Endothelial cell of umbilical vein (primary cell): ENCODE measurements around the gene KCNK10. TPM values are rescaled to one million over a fixed set of nuclear protein-coding genes. Genes with fewer than 3 reads are reported as not detected.

Experiments used
- BruUV-seq: library from RNA; stranded (reverse); fragments of 400-500 nt; replicated peaks from 2 replicates; lab custom pipeline; 2021; lab: Mats Ljungman, UMichigan
- CTCF ChIA-PET: fragments of 300-600, 350-600 bp; sonication (Branson Sonifier 250); formaldehyde crosslinking; loops from one replicate; lab custom pipeline; 2021; ENCODE audit warnings: antibody characterized with exemption, inconsistent platforms; lab: Charles Lee
- POLR2A ChIA-PET: fragments of 300-600, 350-600 bp; sonication (Branson Sonifier 250); formaldehyde crosslinking; loops from one replicate; lab custom pipeline; 2021; ENCODE audit warnings: antibody characterized with exemption, inconsistent platforms; lab: Charles Lee
- DNase-seq: peaks from one replicate; pipeline ENCODE4 v3.0.0-alpha.2; 2011; ENCODE audit warnings: low read depth, low spot score
- FAIRE-seq: peaks from 2 replicates; lab custom pipeline; 2011; peaks lifted over from hg19 to GRCh38; lab: Jason Lieb, UNC
- H2AFZ ChIP-seq: 2 replicates; pipeline ENCODE4 v1.6.0; 2012; ENCODE audit warnings: low read depth, low read length, control low read depth, inconsistent platforms
- H3K27ac ChIP-seq: 2 replicates; pipeline ENCODE4 v1.5.1; 2011; ENCODE audit warnings: low read depth, mild to moderate bottlenecking, control low read depth, low read length, moderate library complexity; ENCODE audit not compliant: insufficient read depth
- H3K27me3 ChIP-seq, 2 experiments: 2 replicates each; pipeline versions ENCODE4 v1.6.0 to v1.6.1; 2011; ENCODE audit warnings: low read length in 2 of 2, mixed read lengths in 1 of 2; ENCODE audit not compliant: control insufficient read depth in 2 of 2, insufficient read depth in 2 of 2
- H3K36me3 ChIP-seq, 2 experiments: 2 replicates in 1 of 2; 3 replicates in 1 of 2; pipeline ENCODE4 v1.5.1; 2011; ENCODE audit warnings: low read length in 2 of 2, mild to moderate bottlenecking in 1 of 2, moderate library complexity in 1 of 2; ENCODE audit not compliant: control insufficient read depth in 2 of 2, insufficient read depth in 2 of 2; ENCODE audit errors: extremely low read depth in 1 of 2
- H3K4me1 ChIP-seq: 3 replicates; pipeline ENCODE4 v1.5.1; 2011; ENCODE audit warnings: mild to moderate bottlenecking, low read length; ENCODE audit not compliant: control insufficient read depth, insufficient read depth; ENCODE audit errors: extremely low read depth
- H3K4me2 ChIP-seq: 2 replicates; pipeline ENCODE4 v1.6.1; 2011; ENCODE audit warnings: low read length, control low read depth, mixed read lengths; ENCODE audit not compliant: insufficient read depth
- H3K4me3 ChIP-seq, 3 experiments: fragments of 200-600 bp in 1 of 3; sonication (generic), shearing (Covaris generic) in 1 of 3; replicated peaks in 1 of 3; 2 replicates each; pipeline ENCODE4 v1.5.1; 2011 to 2016; ENCODE audit warnings: control low read depth in 3 of 3, low read length in 3 of 3, mild to moderate bottlenecking in 2 of 3, inconsistent platforms in 1 of 3, low read depth in 1 of 3, moderate library complexity in 1 of 3; ENCODE audit not compliant: insufficient read depth in 1 of 3
- H3K79me2 ChIP-seq: 2 replicates; pipeline ENCODE4 v1.6.0; 2012; ENCODE audit warnings: low read length, inconsistent platforms; ENCODE audit not compliant: control insufficient read depth, insufficient read depth
- H3K9ac ChIP-seq: replicated peaks from 2 replicates; pipeline ENCODE3; 2011; ENCODE audit warnings: low read length, control low read depth; ENCODE audit not compliant: insufficient read depth; ENCODE audit errors: extremely low read depth
- H3K9me1 ChIP-seq: replicated peaks from 3 replicates; pipeline ENCODE4 v1.6.0; 2011; ENCODE audit warnings: mild to moderate bottlenecking, low read length; ENCODE audit not compliant: control insufficient read depth, insufficient read depth; ENCODE audit errors: extremely low read depth
- H3K9me3 ChIP-seq: replicated peaks from 2 replicates; pipeline ENCODE4 v1.5.1; 2012; ENCODE audit warnings: low read length, inconsistent platforms; ENCODE audit not compliant: control insufficient read depth, insufficient read depth
- H4K20me1 ChIP-seq: replicated peaks from 2 replicates; pipeline ENCODE3; 2011; ENCODE audit warnings: mild to moderate bottlenecking, low read length; ENCODE audit not compliant: control insufficient read depth, insufficient read depth; ENCODE audit errors: extremely low read depth
- CTCF ChIP-seq, 2 donors: IDR thresholded peaks; 1 replicate in 1 of 2; 2 replicates in 1 of 2; pipeline ENCODE4 v1.5.1; 2011; ENCODE audit warnings: low read length in 2 of 2, mild to moderate bottlenecking in 2 of 2, moderate library complexity in 2 of 2, control low read depth in 1 of 2, inconsistent platforms in 1 of 2, low read depth in 1 of 2; ENCODE audit not compliant: insufficient read depth in 1 of 2; ENCODE audit errors: extremely low read depth in 1 of 2
- EZH2 ChIP-seq: IDR thresholded peaks from 2 replicates; pipeline ENCODE4 v1.6.1; 2012; ENCODE audit warnings: borderline replicate concordance, low read depth, mild to moderate bottlenecking, moderate library complexity, low read length, inconsistent platforms; ENCODE audit not compliant: severe bottlenecking
- FOS ChIP-seq: IDR thresholded peaks from 2 replicates; pipeline ENCODE4 v1.6.1; 2011; ENCODE audit warnings: mild to moderate bottlenecking, low read length, moderate library complexity, borderline replicate concordance; ENCODE audit not compliant: insufficient read depth
- GATA2 ChIP-seq: IDR thresholded peaks from 2 replicates; pipeline ENCODE4 v1.7.0; 2011; ENCODE audit warnings: low read depth, mild to moderate bottlenecking, moderate library complexity, mixed read lengths, low read length; ENCODE audit not compliant: insufficient read length, insufficient read depth
- JUN ChIP-seq: IDR thresholded peaks from 2 replicates; pipeline ENCODE4 v1.6.1; 2011; ENCODE audit warnings: borderline replicate concordance, low read depth; ENCODE audit not compliant: insufficient read length, insufficient read depth
- MAX ChIP-seq: IDR thresholded peaks from 2 replicates; pipeline ENCODE4 v1.6.1; 2011; ENCODE audit not compliant: insufficient read depth, insufficient read length
- MYC ChIP-seq: IDR thresholded peaks from one replicate; pipeline ENCODE4 v1.6.1; 2011; ENCODE audit warnings: mild to moderate bottlenecking, low read depth, low read length
- POLR2A ChIP-seq: IDR thresholded peaks from 2 replicates; pipeline ENCODE4 v1.6.1; 2012; ENCODE audit warnings: low read depth, mild to moderate bottlenecking, control low read depth, low read length
- POLR2AphosphoS5 ChIP-seq: IDR thresholded peaks from 2 replicates; pipeline ENCODE4 v1.6.1; 2012; ENCODE audit warnings: low read depth, mild to moderate bottlenecking, control low read depth, low read length, moderate library complexity; ENCODE audit not compliant: insufficient read depth
- dilution Hi-C: fragments of 300-500 bp; cut with MboI; formaldehyde crosslinking; loops from one replicate; pipeline ENCODE4 v1.15.0; 2019; ENCODE audit warnings: low sequenced_read_pairs; ENCODE audit not compliant: extremely low pct_ligation_motif_present
- intact Hi-C: fragments of 100-400 bp; cut with micrococcal nuclease; formaldehyde crosslinking; loops from one replicate; pipeline ENCODE4 v1.10.0; 2022
- polyA plus RNA-seq, 4 experiments: library from polyadenylated mRNA; depleted of rRNA in 3 of 4; stranded (reverse) in 3 of 4; unstranded in 1 of 4; fragments of >200 nt; gene quantifications; 2 replicates each; pipeline versions ENCODE4 v1.2.1 to v1.2.3, GENCODE V29; 2011 to 2012; ENCODE audit warnings: missing spikeins in 1 of 4
- total RNA-seq: library from RNA; stranded (reverse); gene quantifications from 2 replicates; pipeline ENCODE4 v1.2.3, GENCODE V29; 2021

KCNK10 gene
- total and polyA plus RNA-seq, 2 donors (not counting 3 experiments of a cell fraction or from before 2014, with no cell fraction given): not detected

GRCh38 chr14:88196116-88196890 is 126.8 kb downstream of the KCNK10 start:
- intact Hi-C loops (no loop called here), dilution Hi-C loops (no loop called here)
- TF ChIP-seq FOS (no peak), MYC (no peak), JUN (no peak), POLR2A (no peak), POLR2AphosphoS5 (no peak), CTCF (IDR thresholded peaks at IDR 0.05; ENCODE audit: extremely low read depth in 1 of 2, insufficient read depth in 1 of 2, low read depth in 1 of 2, low read length in 2 of 2) (no peak), EZH2 (no peak), MAX (no peak), GATA2 (no peak)
- no peak overlapping the region for H2AFZ ChIP-seq
- no peak overlapping the region for H3K4me2 ChIP-seq
- no peak overlapping the region for H3K9ac ChIP-seq
- no peaks in the 10 kb centered on the region for H3K27me3 ChIP-seq
- no TSS peak for BruUV-seq
- H4K20me1 ChIP-seq: no peaks in the 10 kb centered on the region
- no peaks in the 10 kb centered on the region for H3K9me3 ChIP-seq
- H3K36me3 ChIP-seq: no peaks in the 10 kb centered on the region
- H3K4me1 ChIP-seq: no peaks in the 10 kb centered on the region
- H3K4me3 ChIP-seq: no peak overlapping the region
- POLR2A ChIA-PET: no interaction called here
- H3K9me1 ChIP-seq: no peaks in the 10 kb centered on the region
- DNase-seq (no peak), FAIRE-seq (no peak)
- CTCF ChIA-PET: interaction anchor here (1.1 to 2.2 kb wide), 2 partner anchors 9 to 28 kb away, joined by 3 to 6 read pairs; no protein-coding TSS in a partner anchor
- H3K27ac ChIP-seq: no peak overlapping the region
- no peaks in the 10 kb centered on the region for H3K79me2 ChIP-seq
